Upper lobe of left lung (tissue), 6 donors: Measurements from ENCODE around the gene BAIAP2L1. TPM values are rescaled to one million over a fixed set of nuclear protein-coding genes. Genes with fewer than 3 reads are reported as not detected.
"Not testable (repeated sequence)": the region's sequence is repeated elsewhere in the genome, so short reads cannot be mapped to it uniquely, and the experiment has no call there.

Experiments used
- ATAC-seq, 2 donors: fragments of 200-7000 bp; cut with Tn5 transposase; one replicate each; pipeline ENCODE4 v1.9.1; 2022; ENCODE audit warnings: mild to moderate bottlenecking in 2 of 2, moderate library complexity in 2 of 2; ENCODE audit not compliant: low FRiP score in 2 of 2
- DNase-seq, 2 donors: peaks; one replicate each; pipeline ENCODE4 v3.0.0-alpha.2; 2019 to 2020
- H3K27ac ChIP-seq, 4 donors: fragments of 200-600 bp; sonication (generic); one replicate each; pipeline ENCODE4 v1.5.1; 2016 to 2019
- H3K27me3 ChIP-seq, 4 donors: fragments of 200-600 bp; sonication (generic); one replicate each; pipeline ENCODE4 v1.5.1; 2017 to 2019
- H3K36me3 ChIP-seq, 4 donors: fragments of 200-600 bp; sonication (generic); one replicate each; pipeline ENCODE4 v1.5.1; 2016 to 2019
- H3K4me1 ChIP-seq, 4 donors: fragments of 200-600 bp; sonication (generic); one replicate each; pipeline ENCODE4 v1.5.1; 2018 to 2019
- H3K4me3 ChIP-seq, 4 donors: fragments of 200-600 bp; sonication (generic); one replicate each; pipeline ENCODE4 v1.5.1; 2017 to 2019; ENCODE audit warnings: mild to moderate bottlenecking in 2 of 4, moderate library complexity in 1 of 4
- H3K9me3 ChIP-seq, 4 donors: fragments of 200-600 bp; sonication (generic); one replicate each; pipeline ENCODE4 v1.5.1; 2018 to 2019
- EP300 ChIP-seq, 4 donors: sonication (generic); formaldehyde crosslinking; IDR thresholded peaks; one replicate each; pipeline ENCODE4 v1.5.1; 2017; ENCODE audit warnings: antibody characterized with exemption in 4 of 4, control low read depth in 2 of 4
- POLR2A ChIP-seq, 4 donors: fragments of 450-650 bp; IDR thresholded peaks; one replicate each; pipeline ENCODE4 v1.5.1; 2016 to 2017; ENCODE audit warnings: antibody characterized with exemption in 4 of 4, mild to moderate bottlenecking in 2 of 4
- POLR2AphosphoS5 ChIP-seq, 2 donors: sonication (generic); formaldehyde crosslinking; IDR thresholded peaks; one replicate each; pipeline ENCODE4 v1.5.1; 2017; ENCODE audit warnings: antibody characterized with exemption in 2 of 2
- WGBS, 2 donors: methylation state at CpG; one replicate each; pipeline ENCODE4 v1.1.5; 2017 to 2018; 5-methylcytosine and 5-hydroxymethylcytosine counted together
- total RNA-seq, 6 donors: library from RNA; depleted of rRNA in 4 of 6; stranded (reverse); fragments of >200 nt in 4 of 6; gene quantifications; one replicate each; pipeline versions ENCODE4 v1.1.0 to v1.2.1, GENCODE V29; 2016 to 2021
- TF ChIP-seq, protein P1 (sequence below), 6 experiments: fragments of 450-650 bp in 4 of 6; fragments of 200-600 bp in 2 of 6; sonication (generic) in 2 of 6; IDR thresholded peaks; one replicate each; pipeline ENCODE4 v1.5.1; 2016 to 2019; ENCODE audit warnings: antibody characterized with exemption in 6 of 6
- donor health status: DM: no; HTN: no; CAD: no; lungs with moderate emphysema.
- donor health status: DM: no; HTN: yes; CAD: no; lungs with severe emphysema.

The BAIAP2L1 gene
- total RNA-seq, 6 donors from 2014 or later, result 20.2 to 35.6 (median 26.6) TPM

DNA sequence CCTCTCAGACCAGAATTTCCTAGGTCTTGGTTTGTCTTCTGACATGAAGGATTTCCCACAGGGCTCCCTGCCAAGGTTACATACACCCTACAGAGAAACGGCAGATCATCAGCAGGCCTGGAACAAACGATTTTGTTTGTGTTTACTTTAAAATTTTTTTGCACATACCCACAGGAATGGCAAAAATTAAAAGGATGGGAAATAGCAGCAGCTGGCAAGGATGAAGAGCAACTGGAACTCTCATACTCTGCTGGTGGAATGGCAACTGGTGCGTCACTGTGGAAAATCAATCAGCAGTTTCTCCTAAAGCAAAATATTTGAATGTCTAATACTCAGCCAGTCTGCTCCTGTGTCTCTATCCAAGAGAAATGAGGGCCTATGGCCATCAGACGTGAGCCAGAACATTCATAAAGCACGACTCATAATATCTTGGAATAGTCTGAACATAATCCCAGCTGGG lies 6.5 kb downstream of the BAIAP2L1 start:
- TF ChIP-seq EP300 (IDR thresholded peaks at IDR 0.05) (no peak), POLR2AphosphoS5 (IDR thresholded peaks at IDR 0.05) (no peak), POLR2A (IDR thresholded peaks at IDR 0.05) (no peak)
- TF ChIP-seq, protein P1, sequence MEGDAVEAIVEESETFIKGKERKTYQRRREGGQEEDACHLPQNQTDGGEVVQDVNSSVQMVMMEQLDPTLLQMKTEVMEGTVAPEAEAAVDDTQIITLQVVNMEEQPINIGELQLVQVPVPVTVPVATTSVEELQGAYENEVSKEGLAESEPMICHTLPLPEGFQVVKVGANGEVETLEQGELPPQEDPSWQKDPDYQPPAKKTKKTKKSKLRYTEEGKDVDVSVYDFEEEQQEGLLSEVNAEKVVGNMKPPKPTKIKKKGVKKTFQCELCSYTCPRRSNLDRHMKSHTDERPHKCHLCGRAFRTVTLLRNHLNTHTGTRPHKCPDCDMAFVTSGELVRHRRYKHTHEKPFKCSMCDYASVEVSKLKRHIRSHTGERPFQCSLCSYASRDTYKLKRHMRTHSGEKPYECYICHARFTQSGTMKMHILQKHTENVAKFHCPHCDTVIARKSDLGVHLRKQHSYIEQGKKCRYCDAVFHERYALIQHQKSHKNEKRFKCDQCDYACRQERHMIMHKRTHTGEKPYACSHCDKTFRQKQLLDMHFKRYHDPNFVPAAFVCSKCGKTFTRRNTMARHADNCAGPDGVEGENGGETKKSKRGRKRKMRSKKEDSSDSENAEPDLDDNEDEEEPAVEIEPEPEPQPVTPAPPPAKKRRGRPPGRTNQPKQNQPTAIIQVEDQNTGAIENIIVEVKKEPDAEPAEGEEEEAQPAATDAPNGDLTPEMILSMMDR (IDR thresholded peaks at IDR 0.05), result no peak
- Histone ChIP-seq H3K4me3 (no peak overlapping the region), H3K36me3 (no peaks in the 10 kb centered on the region), H3K27ac (no peak overlapping the region), H3K27me3 (no peaks in the 10 kb centered on the region), H3K9me3 (no peaks in the 10 kb centered on the region), H3K4me1 (peaks cover 0 to 3% (median 0%) of the 10 kb centered on the region in 4 donors)
- no peak for ATAC-seq
- 61 to 64% methylated on average over 5 of the region's 5 CpGs for WGBS, 2 donors
- DNase-seq, result no peak

DNA sequence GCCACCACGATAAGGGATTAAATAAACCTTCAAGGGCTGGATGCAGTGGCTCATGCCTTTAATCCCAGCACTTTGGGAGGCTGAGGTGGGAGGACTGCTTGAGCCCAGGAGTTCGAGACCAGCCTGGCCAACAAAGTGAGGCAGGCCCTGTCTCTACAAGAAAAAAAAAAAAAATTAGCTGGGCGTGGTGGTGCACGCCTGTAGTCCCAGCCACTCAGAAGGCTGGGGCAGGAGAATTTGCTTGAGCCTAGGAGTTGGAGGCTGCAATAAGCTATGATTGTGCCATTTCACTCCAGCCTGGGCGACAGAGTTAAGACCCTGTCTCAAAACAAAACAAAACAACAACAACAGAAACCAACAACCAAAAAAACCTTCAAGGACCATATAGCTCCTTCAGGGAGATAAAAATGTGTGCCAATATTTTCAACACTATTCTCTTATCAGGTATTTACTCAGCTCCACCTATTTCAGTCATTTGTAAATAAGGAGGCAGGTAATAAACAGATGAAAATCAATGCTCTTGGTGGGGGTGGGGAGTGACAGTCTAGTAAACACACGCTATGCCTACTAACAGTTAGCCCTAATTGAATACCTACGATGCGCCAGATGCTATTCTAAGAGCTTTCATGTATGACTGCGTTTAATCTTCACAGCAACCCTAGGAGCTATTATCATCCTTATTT lies 13.2 kb downstream of the BAIAP2L1 start:
- DNase-seq (no peak), ATAC-seq (no peak)
- H3K4me3 ChIP-seq, result no peak overlapping the region
- H3K36me3 ChIP-seq, result no peaks in the 10 kb centered on the region
- TF ChIP-seq EP300 (IDR thresholded peaks at IDR 0.05), result no peak
- no peak for TF ChIP-seq POLR2A (IDR thresholded peaks at IDR 0.05)
- TF ChIP-seq POLR2AphosphoS5 (IDR thresholded peaks at IDR 0.05), result no peak
- TF ChIP-seq, protein P1 (IDR thresholded peaks at IDR 0.05), result no peak
- H3K9me3 ChIP-seq, result no peaks in the 10 kb centered on the region
- WGBS, 2 donors, result 86 to 93% methylated on average over 9 of the region's 9 CpGs
- no peak overlapping the region for H3K27ac ChIP-seq
- no peaks in the 10 kb centered on the region for H3K27me3 ChIP-seq
- H3K4me1 ChIP-seq, result peaks cover 0 to 4% (median 0%) of the 10 kb centered on the region in 4 donors

GRCh38 chr7:98387131-98387530 lies 13.8 kb downstream of the BAIAP2L1 start:
- Histone ChIP-seq H3K27me3 (no peaks in the 10 kb centered on the region), H3K4me3 (no peak overlapping the region), H3K4me1 (peaks cover 0 to 4% (median 0%) of the 10 kb centered on the region in 4 donors), H3K36me3 (no peaks in the 10 kb centered on the region), H3K9me3 (no peaks in the 10 kb centered on the region), H3K27ac (no peak overlapping the region)
- ATAC-seq (no peak), DNase-seq (no peak)
- TF ChIP-seq POLR2A (IDR thresholded peaks at IDR 0.05), result no peak
- TF ChIP-seq, protein P1 (IDR thresholded peaks at IDR 0.05), result no peak
- TF ChIP-seq POLR2AphosphoS5 (IDR thresholded peaks at IDR 0.05), result no peak
- TF ChIP-seq EP300 (IDR thresholded peaks at IDR 0.05), result no peak
- WGBS, 2 donors, result 88 to 93% methylated on average over 8 of the region's 8 CpGs

- not testable (repeated sequence) for H3K4me1 ChIP-seq, H3K27me3 ChIP-seq, DNase-seq, H3K9me3 ChIP-seq, H3K27ac ChIP-seq, H3K4me3 ChIP-seq, ATAC-seq, H3K36me3 ChIP-seq
- 82 to 90% methylated on average over 5 of the region's 5 CpGs for WGBS, 2 donors
Measured at GRCh38 chr7:98385532-98385931, 15.4 kb downstream of the BAIAP2L1 start.

DNA sequence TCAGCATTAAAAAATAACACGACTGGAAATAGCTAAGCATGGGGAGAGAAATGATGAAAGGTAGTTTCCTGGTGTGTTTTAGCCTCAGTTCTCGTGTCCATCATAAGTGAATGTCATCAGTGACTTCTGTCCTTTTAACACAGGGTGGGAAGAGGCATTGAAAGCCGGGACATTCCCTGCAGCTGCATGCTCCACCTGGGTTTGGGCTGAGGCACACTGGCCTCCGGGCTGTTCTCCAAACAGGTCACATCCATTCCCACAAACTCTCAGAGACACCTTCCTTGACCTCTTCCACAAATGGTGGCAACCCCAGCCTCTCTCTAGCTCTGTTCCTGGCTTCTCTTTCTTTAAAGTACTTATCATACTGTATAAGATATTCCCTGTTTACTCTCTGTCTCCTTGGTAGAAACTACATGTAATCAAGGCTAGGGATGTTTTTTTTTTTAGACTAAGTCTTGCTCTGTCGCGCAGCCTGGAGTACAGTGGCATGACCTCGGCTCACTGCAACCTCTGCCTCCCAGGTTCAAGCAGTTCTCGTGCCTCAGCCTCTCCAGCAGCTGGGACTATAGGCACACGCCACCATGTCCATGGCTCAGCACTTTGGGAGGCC lies 22.6 kb downstream of the BAIAP2L1 start:
- ATAC-seq, result no peak
- Histone ChIP-seq H3K4me1 (no peaks in the 10 kb centered on the region), H3K27me3 (no peaks in the 10 kb centered on the region), H3K27ac (no peak overlapping the region), H3K9me3 (no peaks in the 10 kb centered on the region), H3K4me3 (no peak overlapping the region), H3K36me3 (no peaks in the 10 kb centered on the region)
- no peak for DNase-seq
- no peak for TF ChIP-seq EP300 (IDR thresholded peaks at IDR 0.05)
- TF ChIP-seq, protein P1 (IDR thresholded peaks at IDR 0.05), result no peak
- no peak for TF ChIP-seq POLR2AphosphoS5 (IDR thresholded peaks at IDR 0.05)
- 61 to 65% methylated on average over 9 of the region's 9 CpGs for WGBS, 2 donors
